HG02840 (cell line): ENCODE data around the gene OTX1.

Source experiments
- ATAC-seq: cut with Tn5 transposase; IDR thresholded peaks from one replicate; pipeline ENCODE4 v1.9.1; 2021; ENCODE audit warnings: mild to moderate bottlenecking, moderate library complexity, moderate number of reproducible peaks; ENCODE audit not compliant: unreplicated experiment, low FRiP score

The OTX1 gene

GRCh38 chr2:63104482-63104881 lies 53.9 kb downstream of the OTX1 start:
- no peak for ATAC-seq
